ENCODE measurements around the gene NTNG1.
"Not testable (repeated sequence)": the region's sequence is repeated elsewhere in the genome, so short reads cannot be mapped to it uniquely, and the experiment has no call there.

NTNG1 gene

GRCh38 chr1:107164901-107165300, 24.1 kb downstream of the NTNG1 start:
- DNase-seq; H3K4me3 ChIP-seq (ENCODE audit: insufficient read depth, low read depth, low read length, poor library complexity, severe bottlenecking); H3K27ac ChIP-seq (ENCODE audit: insufficient read depth, low read length, poor library complexity, severe bottlenecking); H3K4me1 ChIP-seq (ENCODE audit: control insufficient read depth, insufficient read depth, low read length, poor library complexity, severe bottlenecking); H3K27me3 ChIP-seq (replicated peaks; ENCODE audit: control insufficient read depth, insufficient read depth, low read length, poor library complexity, severe bottlenecking); H3K36me3 ChIP-seq (ENCODE audit: control insufficient read depth, insufficient read depth, low read length); H3K9me3 ChIP-seq (ENCODE audit: control insufficient read depth, low read length): not testable (repeated sequence)

- no peaks in the 10 kb centered on the region for H3K27me3 ChIP-seq (replicated peaks; ENCODE audit: control insufficient read depth, insufficient read depth, low read length, poor library complexity, severe bottlenecking)
- no peaks in the 10 kb centered on the region for H3K4me1 ChIP-seq (ENCODE audit: control insufficient read depth, insufficient read depth, low read length, poor library complexity, severe bottlenecking)
- H3K27ac ChIP-seq (ENCODE audit: insufficient read depth, low read length, poor library complexity, severe bottlenecking) = no peak overlapping the region
- no peak overlapping the region for H3K4me3 ChIP-seq (ENCODE audit: insufficient read depth, low read depth, low read length, poor library complexity, severe bottlenecking)
- H3K9me3 ChIP-seq (ENCODE audit: control insufficient read depth, low read length) = no peaks in the 10 kb centered on the region
- H3K36me3 ChIP-seq (ENCODE audit: control insufficient read depth, insufficient read depth, low read length) = no peaks in the 10 kb centered on the region
- DNase-seq = no peak
These were observed 28.8 kb downstream of the NTNG1 start for GRCh38 chr1:107169615-107170014.

DNA sequence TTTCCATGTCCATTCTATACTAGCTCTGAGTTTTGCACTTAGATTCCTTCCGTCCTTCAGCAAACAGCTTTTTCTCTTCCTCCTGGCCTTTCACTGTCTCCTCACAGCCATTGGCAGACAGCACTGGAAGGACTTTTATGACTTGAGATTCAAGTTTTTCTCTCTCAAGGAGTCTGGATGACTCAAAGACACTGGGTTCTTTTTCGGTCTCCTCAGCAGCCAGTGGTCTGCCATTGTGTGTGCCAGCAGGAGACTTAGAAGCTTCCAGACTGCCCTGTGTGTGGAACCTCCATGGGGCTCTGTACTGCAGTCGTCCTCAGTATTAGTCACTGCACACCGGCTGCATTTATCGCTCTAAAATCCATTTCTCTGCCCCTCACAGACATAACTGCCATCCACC, 30.5 kb downstream of the NTNG1 start:
- Histone ChIP-seq H3K36me3 (ENCODE audit: control insufficient read depth, insufficient read depth, low read length) (no peaks in the 10 kb centered on the region), H3K4me1 (ENCODE audit: control insufficient read depth, insufficient read depth, low read length, poor library complexity, severe bottlenecking) (no peaks in the 10 kb centered on the region), H3K4me3 (ENCODE audit: insufficient read depth, low read depth, low read length, poor library complexity, severe bottlenecking) (no peak overlapping the region), H3K27me3 (replicated peaks; ENCODE audit: control insufficient read depth, insufficient read depth, low read length, poor library complexity, severe bottlenecking) (no peaks in the 10 kb centered on the region), H3K27ac (ENCODE audit: insufficient read depth, low read length, poor library complexity, severe bottlenecking) (no peak overlapping the region), H3K9me3 (ENCODE audit: control insufficient read depth, low read length) (no peaks in the 10 kb centered on the region)
- DNase-seq = no peak

DNA sequence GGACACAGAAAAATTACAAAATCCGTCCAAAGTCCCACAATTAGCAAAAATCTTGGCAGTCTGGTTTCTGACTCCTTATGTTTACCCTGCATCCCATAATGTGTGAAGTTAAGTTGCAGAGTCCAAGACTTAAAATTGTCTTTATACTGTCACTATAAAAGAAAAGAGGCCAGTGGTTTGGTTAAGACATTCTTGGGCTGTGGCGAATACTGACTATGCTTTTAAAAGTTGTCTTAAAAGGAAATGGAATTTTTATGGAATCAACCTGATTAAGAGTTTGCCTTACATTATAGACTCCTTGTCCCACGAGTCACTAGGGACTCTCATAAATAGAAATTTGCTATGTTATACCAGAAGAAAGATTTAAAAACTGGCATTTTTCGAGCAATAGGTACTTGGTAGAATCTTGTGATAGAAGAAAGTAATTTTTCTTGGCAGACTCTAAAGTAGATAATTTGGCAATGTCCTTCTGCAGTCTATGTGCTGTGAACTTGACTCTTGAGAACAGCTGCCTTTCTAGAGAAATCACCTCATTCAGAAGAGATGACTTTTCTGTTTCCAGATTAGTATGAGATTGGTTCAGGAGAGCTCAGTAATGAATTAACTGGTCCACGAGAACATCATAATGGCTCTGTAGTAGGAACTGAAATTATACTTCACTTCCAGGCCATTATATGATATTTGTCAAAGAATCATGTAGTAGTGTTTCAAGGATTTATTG, 31.8 kb downstream of the NTNG1 start:
- no peak overlapping the region for H3K4me3 ChIP-seq (ENCODE audit: insufficient read depth, low read depth, low read length, poor library complexity, severe bottlenecking)
- no peak overlapping the region for H3K27ac ChIP-seq (ENCODE audit: insufficient read depth, low read length, poor library complexity, severe bottlenecking)
- no peaks in the 10 kb centered on the region for H3K9me3 ChIP-seq (ENCODE audit: control insufficient read depth, low read length)
- H3K27me3 ChIP-seq (replicated peaks; ENCODE audit: control insufficient read depth, insufficient read depth, low read length, poor library complexity, severe bottlenecking) = no peaks in the 10 kb centered on the region
- H3K4me1 ChIP-seq (ENCODE audit: control insufficient read depth, insufficient read depth, low read length, poor library complexity, severe bottlenecking) = no peaks in the 10 kb centered on the region
- no peaks in the 10 kb centered on the region for H3K36me3 ChIP-seq (ENCODE audit: control insufficient read depth, insufficient read depth, low read length)
- DNase-seq = no peak

DNA sequence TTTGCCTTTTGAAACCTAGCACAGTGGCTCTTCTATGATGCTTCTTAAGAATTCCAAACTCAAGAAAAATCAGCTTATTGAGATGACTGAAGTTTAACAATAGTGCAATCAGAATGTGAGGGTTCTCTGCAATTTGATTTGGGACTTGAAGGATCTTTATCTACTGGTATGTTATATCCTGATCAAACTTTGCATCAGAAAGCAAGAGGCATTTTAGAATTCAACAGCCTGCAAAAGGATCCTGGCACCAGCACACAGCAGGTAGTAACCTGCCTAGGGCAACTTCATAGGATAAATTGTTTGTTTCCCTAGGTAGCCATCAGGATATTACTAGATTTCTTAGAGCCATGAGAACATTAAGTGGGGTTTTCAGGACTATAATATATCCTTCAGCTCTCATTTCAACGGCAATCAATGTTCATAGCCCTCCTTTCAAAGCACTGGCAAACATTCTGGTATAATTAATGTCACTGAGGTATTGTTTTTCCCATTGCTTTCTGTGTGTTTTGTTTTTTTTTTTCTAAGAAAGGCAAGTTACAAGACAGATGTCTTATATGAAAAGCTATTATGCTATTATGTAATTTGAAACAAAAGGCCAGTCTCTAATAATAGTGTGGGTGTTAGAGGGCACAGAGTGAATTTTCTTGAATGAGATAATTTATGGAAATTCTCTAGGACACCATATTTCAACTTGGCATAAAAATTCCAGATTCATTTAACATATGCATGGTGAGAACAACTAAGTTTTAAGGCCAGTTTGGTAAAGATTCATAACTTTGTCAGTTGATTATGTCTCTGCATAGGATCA, 34.5 kb downstream of the NTNG1 start:
- H3K27ac ChIP-seq (ENCODE audit: insufficient read depth, low read length, poor library complexity, severe bottlenecking) = no peak overlapping the region
- H3K4me1 ChIP-seq (ENCODE audit: control insufficient read depth, insufficient read depth, low read length, poor library complexity, severe bottlenecking) = no peaks in the 10 kb centered on the region
- H3K36me3 ChIP-seq (ENCODE audit: control insufficient read depth, insufficient read depth, low read length) = no peaks in the 10 kb centered on the region
- H3K4me3 ChIP-seq (ENCODE audit: insufficient read depth, low read depth, low read length, poor library complexity, severe bottlenecking) = no peak overlapping the region
- peaks cover 3% of the 10 kb centered on the region for H3K27me3 ChIP-seq (replicated peaks; ENCODE audit: control insufficient read depth, insufficient read depth, low read length, poor library complexity, severe bottlenecking)
- DNase-seq = no peak
- no peaks in the 10 kb centered on the region for H3K9me3 ChIP-seq (ENCODE audit: control insufficient read depth, low read length)

DNA sequence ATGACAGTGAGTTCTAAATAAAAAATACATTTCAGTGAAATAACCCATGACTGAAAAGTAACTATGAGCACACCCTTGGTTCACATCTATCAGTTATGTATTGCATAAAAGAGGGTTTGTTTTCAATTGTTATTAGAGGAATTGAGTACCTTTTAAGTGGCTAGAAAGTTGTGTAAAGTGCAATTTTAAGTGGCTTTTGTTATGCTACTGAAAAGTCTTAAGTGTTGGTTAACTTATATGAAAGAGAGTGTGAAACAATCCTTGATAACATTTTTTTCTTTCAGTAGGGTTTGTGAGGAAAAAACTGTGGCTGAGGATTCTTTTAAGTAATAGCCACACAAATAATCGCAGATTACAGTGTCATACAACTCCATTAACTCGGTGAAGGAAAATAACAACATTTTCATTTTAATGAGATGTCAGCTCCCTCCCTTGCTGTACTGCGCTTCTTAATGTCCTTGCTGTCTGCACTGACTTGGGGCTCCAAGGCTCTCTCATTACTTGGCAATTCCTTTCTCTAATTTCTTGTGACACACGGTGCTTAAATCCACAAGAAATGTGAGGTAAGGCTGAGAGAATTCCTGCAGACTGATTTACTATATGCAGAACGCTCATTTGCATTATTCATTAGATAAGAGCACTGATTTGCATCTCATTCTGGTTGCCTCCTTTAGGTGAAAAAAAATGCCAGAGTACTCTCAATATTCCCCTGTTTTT, 40.6 kb downstream of the NTNG1 start:
- DNase-seq = no peak
- no peak overlapping the region for H3K27ac ChIP-seq (ENCODE audit: insufficient read depth, low read length, poor library complexity, severe bottlenecking)

GRCh38 chr1:107183011-107183410, 42.2 kb downstream of the NTNG1 start:
- no peak for DNase-seq
- Histone ChIP-seq H3K36me3 (ENCODE audit: control insufficient read depth, insufficient read depth, low read length) (no peaks in the 10 kb centered on the region), H3K4me1 (ENCODE audit: control insufficient read depth, insufficient read depth, low read length, poor library complexity, severe bottlenecking) (no peaks in the 10 kb centered on the region), H3K27me3 (replicated peaks; ENCODE audit: control insufficient read depth, insufficient read depth, low read length, poor library complexity, severe bottlenecking) (peaks cover 3% of the 10 kb centered on the region), H3K27ac (ENCODE audit: insufficient read depth, low read length, poor library complexity, severe bottlenecking) (no peak overlapping the region), H3K9me3 (ENCODE audit: control insufficient read depth, low read length) (no peaks in the 10 kb centered on the region), H3K4me3 (ENCODE audit: insufficient read depth, low read depth, low read length, poor library complexity, severe bottlenecking) (no peak overlapping the region)

More for the DNA sequence above, 40.6 kb downstream of the NTNG1 start:
- Histone ChIP-seq H3K4me1 (ENCODE audit: control insufficient read depth, insufficient read depth, low read length, poor library complexity, severe bottlenecking) (no peaks in the 10 kb centered on the region), H3K4me3 (ENCODE audit: insufficient read depth, low read depth, low read length, poor library complexity, severe bottlenecking) (no peak overlapping the region), H3K27me3 (replicated peaks; ENCODE audit: control insufficient read depth, insufficient read depth, low read length, poor library complexity, severe bottlenecking) (peaks cover 3% of the 10 kb centered on the region), H3K36me3 (ENCODE audit: control insufficient read depth, insufficient read depth, low read length) (no peaks in the 10 kb centered on the region), H3K9me3 (ENCODE audit: control insufficient read depth, low read length) (no peaks in the 10 kb centered on the region)

GRCh38 chr1:107184888-107185287, 44.0 kb downstream of the NTNG1 start:
- DNase-seq = no peak
- H3K9me3 ChIP-seq (ENCODE audit: control insufficient read depth, low read length) = no peaks in the 10 kb centered on the region
- H3K4me3 ChIP-seq (ENCODE audit: insufficient read depth, low read depth, low read length, poor library complexity, severe bottlenecking) = no peak overlapping the region
- no peaks in the 10 kb centered on the region for H3K36me3 ChIP-seq (ENCODE audit: control insufficient read depth, insufficient read depth, low read length)
- H3K27me3 ChIP-seq (replicated peaks; ENCODE audit: control insufficient read depth, insufficient read depth, low read length, poor library complexity, severe bottlenecking) = peaks cover under 1% of the 10 kb centered on the region
- no peaks in the 10 kb centered on the region for H3K4me1 ChIP-seq (ENCODE audit: control insufficient read depth, insufficient read depth, low read length, poor library complexity, severe bottlenecking)
- H3K27ac ChIP-seq (ENCODE audit: insufficient read depth, low read length, poor library complexity, severe bottlenecking) = no peak overlapping the region

DNA sequence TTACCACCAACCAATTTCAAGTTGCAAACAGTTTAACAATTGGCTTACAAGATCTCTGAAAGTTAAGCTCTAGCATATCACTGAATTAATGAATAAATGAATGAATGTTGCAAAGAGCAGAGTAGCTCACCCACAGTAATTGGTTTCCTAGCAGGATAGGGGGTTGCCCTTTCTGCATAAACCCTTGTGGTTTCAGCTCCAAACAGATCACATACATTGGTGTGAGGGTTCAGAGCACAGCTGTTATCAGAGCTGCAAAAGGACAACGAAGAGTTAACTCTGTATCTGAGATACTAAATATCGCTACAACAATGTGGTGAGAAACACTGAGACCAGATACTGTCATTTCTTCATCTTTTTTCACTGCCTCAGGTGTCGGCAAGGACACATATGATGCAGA, 46.6 kb downstream of the NTNG1 start:
- Histone ChIP-seq H3K9me3 (ENCODE audit: control insufficient read depth, low read length) (no peaks in the 10 kb centered on the region), H3K4me3 (ENCODE audit: insufficient read depth, low read depth, low read length, poor library complexity, severe bottlenecking) (no peak overlapping the region)

GRCh38 chr1:107188160-107188559, 47.3 kb downstream of the NTNG1 start:
- H3K27ac ChIP-seq (ENCODE audit: insufficient read depth, low read length, poor library complexity, severe bottlenecking) = no peak overlapping the region
- H3K4me3 ChIP-seq (ENCODE audit: insufficient read depth, low read depth, low read length, poor library complexity, severe bottlenecking) = no peak overlapping the region
- H3K27me3 ChIP-seq (replicated peaks; ENCODE audit: control insufficient read depth, insufficient read depth, low read length, poor library complexity, severe bottlenecking) = no peaks in the 10 kb centered on the region
- H3K4me1 ChIP-seq (ENCODE audit: control insufficient read depth, insufficient read depth, low read length, poor library complexity, severe bottlenecking) = no peaks in the 10 kb centered on the region
- H3K9me3 ChIP-seq (ENCODE audit: control insufficient read depth, low read length) = no peaks in the 10 kb centered on the region
- no peak for DNase-seq
- H3K36me3 ChIP-seq (ENCODE audit: control insufficient read depth, insufficient read depth, low read length) = no peaks in the 10 kb centered on the region

More for the DNA sequence above, 46.6 kb downstream of the NTNG1 start:
- Histone ChIP-seq H3K27ac (ENCODE audit: insufficient read depth, low read length, poor library complexity, severe bottlenecking) (no peak overlapping the region), H3K4me1 (ENCODE audit: control insufficient read depth, insufficient read depth, low read length, poor library complexity, severe bottlenecking) (no peaks in the 10 kb centered on the region), H3K27me3 (replicated peaks; ENCODE audit: control insufficient read depth, insufficient read depth, low read length, poor library complexity, severe bottlenecking) (no peaks in the 10 kb centered on the region), H3K36me3 (ENCODE audit: control insufficient read depth, insufficient read depth, low read length) (no peaks in the 10 kb centered on the region)
- no peak for DNase-seq

All from effector memory CD4-positive, alpha-beta T cell (primary cell).